Neural progenitor cell (in vitro differentiated cells): ENCODE data around the gene IVNS1ABP.
"Not testable (repeated sequence)": the region's sequence is repeated elsewhere in the genome, so short reads cannot be mapped to it uniquely, and the experiment has no call there.

Source experiments
- CTCF ChIP-seq: fragments of 200-600 bp; sonication (generic); IDR thresholded peaks from 2 replicates; pipeline ENCODE4 v1.5.1; 2017; ENCODE audit warnings: antibody characterized with exemption, mild to moderate bottlenecking
- EZH2 ChIP-seq: fragments of 200-600 bp; sonication (generic); IDR thresholded peaks from 2 replicates; pipeline ENCODE4 v1.6.1; 2017; ENCODE audit warnings: antibody characterized with exemption, mild to moderate bottlenecking, moderate library complexity

- TF ChIP-seq CTCF, EZH2: not testable (repeated sequence)
Observed at GRCh38 chr1:185251928-185252327, 65.1 kb downstream of the IVNS1ABP start.
